GM21737 (cell line): ENCODE measurements around the gene AGR2.
"Not testable (repeated sequence)": the region's sequence is repeated elsewhere in the genome, so short reads cannot be mapped to it uniquely, and the experiment has no call there.

Source experiments
- ATAC-seq: cut with Tn5 transposase; IDR thresholded peaks from one replicate; pipeline ENCODE4 v1.9.1; 2021; ENCODE audit warnings: mild to moderate bottlenecking, moderate library complexity; ENCODE audit not compliant: unreplicated experiment

Gene AGR2

DNA sequence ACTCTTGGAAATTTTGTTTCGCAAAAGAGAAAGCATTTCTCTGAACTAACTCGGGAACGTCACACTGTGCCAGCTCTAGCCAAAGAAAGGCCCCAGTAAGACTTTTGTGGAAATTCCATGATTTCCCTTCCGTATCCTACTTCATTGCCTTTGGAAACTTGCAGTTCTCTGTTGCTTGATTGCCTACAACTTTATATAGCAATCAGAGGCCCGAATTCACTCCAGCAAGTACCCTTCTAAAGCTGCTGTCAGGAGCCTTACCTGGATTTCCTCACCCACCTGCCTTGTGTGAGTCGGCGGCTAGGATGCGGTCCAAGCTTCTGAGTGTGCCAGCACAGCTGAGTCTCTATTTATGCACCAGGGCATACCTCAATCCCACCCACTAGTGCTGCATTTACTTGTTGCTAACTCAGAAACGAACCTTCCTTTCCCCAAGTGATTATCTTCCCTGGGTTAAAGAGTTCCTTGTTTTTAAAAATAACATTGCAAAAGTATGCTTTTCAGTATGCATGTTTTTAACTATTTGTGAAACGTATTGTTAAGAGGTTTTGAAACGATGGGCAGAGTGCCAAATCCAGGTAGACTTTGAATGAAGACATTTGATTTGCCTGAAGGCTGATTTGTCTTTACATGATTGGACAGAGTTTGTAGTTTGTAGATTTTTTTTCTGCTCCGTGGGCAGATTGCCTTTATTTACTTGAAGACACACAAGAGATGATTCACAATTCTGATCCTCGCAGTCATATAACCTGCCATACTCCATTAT is at the start of gene AGR2:
TSS of gene AGR2 (minus strand) at position 326 of the 766 bp plus-strand sequence. CDS start 3,203 bp downstream, outside the sequence.
- no peak for ATAC-seq

DNA sequence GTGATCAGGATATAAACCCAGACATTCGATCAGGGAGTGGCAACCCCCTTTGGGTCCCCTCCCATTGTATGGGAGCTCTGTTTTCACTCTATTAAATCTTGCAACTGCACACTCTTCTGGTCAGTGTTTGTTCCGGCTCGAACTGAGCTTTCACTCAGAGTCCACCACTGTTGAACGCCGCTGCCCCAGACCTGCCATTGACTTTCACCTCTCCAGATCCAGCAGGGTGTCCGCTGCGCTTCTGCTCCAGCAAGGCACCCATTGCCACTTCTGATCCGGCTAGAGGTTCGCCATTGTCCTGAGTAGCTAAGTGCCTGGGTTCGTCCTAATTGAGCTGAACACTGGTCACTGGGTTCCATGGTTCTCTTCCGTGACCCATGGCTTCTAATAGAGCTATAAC is 48.4 kb upstream of the AGR2 start:
- ATAC-seq, result not testable (repeated sequence)

DNA sequence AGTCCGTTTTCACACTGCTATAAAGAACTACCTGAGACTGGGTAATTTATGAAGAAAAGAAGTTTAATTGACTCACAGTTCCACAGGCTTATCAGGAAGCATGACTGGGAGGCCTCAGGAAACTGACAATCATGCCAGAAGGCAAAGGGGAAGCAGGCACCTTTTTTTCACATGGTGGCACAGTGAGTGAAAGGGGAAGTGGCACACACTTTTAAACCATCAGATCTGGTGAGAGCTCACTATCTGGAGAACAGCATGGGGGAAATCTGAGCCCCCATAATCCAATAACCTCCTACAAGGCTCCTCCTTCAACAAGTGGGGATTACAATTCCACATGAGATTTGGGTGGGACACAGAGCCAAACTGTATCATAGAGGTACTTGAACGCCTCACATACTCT is 47.0 kb upstream of the AGR2 start:
- ATAC-seq, result no peak

DNA sequence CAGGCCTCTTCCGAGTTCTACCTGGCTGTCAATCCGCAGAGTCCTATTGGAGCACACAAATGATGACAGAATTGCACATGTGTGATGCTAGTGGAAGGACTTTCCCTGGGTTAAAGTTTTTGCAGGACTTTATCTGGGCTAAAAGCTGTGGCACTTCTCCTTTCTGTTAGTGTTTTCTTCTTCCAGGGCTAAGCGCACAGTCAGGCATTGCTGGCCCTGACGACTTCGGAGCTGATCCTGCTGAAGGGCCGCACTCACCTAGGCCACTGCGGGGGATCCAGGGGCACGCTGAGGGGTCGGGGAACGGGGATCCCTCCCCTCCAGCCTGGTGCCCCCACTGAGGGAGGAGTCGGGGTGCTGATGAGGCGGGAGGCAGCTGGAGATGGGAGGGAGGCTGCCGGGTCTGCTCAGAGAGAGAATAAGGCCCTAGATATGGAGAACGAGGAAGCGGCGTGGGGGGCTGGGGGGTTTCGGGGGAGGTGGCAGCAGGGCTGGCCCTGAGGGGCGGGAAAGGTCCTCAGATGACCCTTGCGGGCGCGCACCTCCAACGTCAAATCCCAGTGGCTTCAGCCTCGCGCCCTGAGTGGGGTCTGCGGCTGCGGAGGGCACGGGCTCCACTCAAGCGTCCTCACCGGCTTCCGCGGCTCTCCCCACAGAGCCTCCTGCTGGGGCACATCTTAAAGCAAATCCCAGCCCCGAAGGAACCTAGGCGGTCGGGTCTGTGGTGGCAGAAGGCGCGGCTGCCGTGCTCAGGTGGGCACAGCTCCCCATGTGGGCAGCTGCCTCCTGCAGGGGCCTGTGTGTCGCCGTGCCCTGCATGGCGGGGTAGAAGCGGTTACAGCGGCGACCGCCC is 46.0 kb upstream of the AGR2 start:
- no peak for ATAC-seq

DNA sequence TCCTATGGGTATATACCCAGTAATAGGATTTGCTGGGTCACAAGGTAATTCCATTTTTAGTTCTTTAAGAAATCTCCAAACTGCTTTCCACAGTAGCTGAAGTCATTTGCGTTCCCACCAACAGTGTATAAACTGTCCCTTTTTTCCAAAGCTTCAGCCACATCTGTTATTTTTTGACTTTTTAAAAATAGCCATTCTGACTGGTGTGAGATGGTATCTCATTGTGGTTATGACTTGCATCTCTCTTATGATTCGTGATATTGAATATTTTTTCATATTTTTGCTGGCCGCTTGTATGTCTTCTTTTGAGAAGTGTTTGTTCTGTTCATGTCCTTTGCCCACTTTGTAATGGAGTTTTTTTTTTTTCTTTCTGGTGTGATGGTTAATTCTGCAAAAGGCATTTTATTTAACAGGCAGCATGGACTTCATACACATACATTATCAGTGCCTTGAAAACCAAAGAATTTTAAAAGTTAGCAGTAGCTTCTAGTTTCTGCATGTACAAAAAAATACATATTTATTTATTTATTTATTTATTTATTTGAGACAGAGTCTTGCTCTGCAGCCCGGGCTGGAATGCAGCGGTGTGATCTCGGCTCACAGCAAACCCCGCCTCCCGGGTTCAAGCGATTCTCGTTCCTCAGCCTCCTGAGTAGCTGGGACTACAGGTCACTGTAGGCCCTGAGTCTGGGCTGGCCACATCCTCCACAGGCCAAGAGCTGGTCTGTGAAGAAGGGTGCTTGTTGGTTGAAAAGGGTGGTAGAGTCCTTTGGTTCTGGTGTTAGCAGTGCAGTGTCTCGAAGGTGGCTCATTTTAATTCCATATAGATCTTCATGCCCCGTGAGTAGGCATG is 44.7 kb upstream of the AGR2 start:
- no peak for ATAC-seq

DNA sequence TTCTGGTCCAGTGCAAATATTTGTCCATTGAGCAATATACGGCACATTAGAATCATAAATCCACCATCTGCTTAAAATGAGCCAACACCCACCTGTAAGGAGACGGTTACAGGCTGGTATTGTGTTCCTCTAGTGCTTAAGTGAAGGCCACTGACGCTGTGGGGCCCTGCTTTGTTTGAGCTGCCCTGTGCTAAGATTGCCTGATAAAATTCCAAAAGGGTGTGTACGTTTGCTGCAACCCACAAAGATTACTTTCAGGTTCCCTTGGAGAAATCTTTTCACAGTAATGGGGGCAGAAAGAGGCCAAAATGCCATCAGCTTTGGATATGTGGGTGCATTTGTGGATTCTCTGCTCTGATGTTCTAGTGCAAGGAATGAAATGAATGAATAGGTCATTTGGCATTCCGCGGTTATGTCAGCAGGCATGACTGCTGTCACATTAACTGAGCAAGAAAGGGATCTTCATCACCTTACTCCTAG is 42.6 kb upstream of the AGR2 start:
- no peak for ATAC-seq

DNA sequence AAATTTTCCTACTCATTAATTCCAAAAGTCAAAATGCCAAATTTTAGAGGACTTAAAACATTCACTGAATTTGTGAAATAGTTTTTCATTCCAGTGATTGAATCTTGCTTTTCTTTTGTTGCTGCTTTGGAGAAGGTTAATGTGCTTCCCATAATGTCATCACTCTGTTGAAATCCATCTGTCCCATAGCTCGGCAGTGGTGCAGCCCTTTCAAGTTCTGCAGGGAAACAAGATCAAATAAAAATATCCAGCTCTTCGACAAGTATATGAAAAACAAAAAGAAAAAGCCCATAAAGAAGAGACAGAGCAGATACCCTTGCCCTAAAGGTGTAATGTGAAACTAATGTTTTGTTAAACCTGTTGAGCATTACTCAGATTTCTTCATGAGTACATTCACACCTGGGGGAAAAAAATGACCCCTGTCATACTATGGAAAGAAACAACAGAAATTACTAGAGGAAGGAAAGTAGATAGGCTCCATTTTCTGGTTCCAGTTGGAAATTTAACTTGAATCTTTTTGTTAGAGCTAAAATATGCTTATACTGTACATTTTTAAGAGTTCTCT is 41.9 kb upstream of the AGR2 start:
- no peak for ATAC-seq

DNA sequence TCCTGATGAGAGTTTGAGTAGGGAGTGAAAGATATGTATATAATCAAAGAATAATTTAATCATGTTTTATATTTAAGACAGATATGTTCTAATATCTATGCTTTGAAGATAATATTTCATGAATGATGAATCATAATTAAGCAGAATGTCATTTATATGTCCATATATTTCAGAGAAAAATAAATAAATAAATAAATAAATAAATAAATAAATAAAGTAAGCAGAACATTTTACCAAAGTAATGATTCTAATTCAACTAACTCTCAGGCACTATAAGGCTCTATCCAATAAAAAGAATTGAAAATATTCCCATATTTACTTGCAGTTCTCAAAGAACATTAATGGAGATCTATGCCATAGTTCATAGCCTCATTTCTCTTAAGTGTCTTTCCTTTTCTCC is 40.9 kb upstream of the AGR2 start:
- no peak for ATAC-seq

DNA sequence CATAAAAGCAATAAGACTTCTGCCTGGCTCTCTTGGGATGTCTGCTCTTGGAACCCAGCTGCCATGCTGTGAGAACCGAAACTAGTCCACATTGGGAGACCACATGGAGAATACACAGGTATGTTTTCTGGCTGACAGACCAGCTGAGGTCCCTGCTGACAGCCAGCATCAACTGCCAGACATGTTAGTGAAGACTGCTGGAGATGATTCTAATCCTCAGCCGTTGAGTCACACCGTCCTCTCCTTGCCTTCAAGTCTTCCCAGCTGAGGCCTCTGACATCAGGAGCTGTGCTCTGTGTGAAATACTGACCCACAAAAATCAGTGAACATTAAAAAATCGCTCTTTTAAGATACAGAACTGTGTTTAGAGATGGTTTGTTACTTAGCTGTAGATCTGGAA is 36.9 kb upstream of the AGR2 start:
- no peak for ATAC-seq

DNA sequence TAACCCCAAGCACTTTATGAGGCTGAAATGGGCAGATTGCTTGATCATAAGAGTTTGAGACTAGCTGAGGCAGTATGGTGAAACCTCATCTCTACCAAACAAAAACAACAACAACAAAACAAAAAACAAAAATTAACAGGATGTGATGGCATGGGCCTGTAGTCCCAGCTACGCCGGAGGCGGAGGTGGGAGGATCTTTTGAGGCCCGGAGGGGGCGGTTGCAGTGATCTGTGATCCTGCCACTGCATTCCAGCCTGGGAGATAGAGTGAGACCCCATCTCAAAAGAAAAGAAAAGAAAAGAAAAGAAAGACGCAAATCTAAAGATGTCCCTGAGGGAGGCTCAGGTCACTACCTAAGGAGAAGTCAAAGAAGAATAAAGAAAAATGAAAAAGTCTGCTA is 35.3 kb upstream of the AGR2 start:
- no peak for ATAC-seq

DNA sequence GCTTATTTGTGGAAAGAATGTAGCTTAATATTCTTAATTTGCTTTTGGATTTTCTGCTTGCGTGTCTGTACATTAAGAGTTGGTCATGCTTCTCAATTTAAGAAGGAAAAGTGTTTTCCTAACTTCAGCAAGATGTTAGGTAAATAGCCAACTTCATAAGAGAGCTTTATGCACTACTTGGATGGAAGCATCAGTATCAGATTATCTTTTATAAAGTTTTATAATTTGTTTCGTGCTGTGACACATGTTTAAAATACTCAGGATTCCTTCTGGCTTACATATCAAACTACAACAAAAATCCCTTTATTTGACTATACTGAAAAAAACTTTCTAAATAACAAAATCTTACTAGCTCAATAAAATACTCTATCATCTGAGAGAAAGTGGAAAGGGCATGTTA is 34.8 kb upstream of the AGR2 start:
- no peak for ATAC-seq

DNA sequence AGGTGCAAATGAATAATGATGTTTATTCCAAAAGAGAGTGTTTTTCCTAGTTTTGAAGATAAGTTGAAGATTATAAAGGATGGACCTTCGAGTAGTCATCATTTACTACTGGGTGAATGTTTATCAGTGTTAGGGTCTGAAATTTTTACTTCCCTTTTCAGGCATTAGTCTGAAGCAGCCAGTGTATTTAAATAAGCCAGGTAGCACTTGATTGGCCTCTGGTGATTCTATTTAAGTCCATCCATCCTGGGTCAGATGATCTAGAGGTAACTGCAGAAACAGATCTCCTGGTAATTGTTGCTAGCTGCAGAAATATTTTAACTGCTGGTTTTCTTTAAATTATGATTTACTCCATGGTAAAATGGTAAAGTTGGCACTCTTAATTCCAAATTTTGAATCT is 34.1 kb upstream of the AGR2 start:
- ATAC-seq, result no peak

DNA sequence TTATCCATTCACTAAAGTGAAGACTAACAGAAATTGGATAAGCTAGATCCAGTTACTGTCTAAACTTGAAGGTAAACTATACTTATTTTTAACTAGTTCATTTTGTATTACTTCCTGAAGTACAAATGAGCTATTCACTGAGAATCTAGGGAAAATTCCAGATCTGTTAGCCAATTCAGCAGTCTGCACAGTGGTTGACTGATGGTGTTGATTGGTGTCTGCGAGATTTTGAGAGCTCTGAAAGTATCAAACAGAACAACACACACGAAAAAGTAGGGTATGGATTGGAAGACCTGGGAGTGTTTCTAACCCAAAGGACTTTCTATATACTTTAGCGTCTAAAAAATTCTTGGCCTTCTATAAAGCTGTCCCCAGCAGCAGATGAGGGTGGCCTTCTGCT is 33.6 kb upstream of the AGR2 start:
- ATAC-seq, result no peak

DNA sequence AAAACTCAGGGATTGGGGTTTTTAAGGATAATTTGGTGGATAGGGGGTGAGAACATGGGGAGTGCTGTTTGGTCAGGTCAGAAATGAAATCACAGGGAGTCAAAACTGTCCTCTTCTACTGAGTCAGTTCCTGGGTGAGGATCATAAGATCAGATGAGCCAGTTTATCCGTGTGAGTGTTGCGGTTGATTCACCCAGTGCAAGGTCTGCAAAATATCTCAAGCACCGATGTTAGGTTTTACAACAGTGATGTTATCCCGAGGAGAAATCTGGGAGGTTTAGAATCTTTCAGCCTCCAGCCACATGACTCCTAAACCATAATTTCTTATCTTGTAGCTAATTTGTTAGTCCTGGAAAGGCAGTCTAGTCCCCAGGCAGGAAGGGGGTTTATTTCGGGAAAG is 31.7 kb upstream of the AGR2 start:
- no peak for ATAC-seq

DNA sequence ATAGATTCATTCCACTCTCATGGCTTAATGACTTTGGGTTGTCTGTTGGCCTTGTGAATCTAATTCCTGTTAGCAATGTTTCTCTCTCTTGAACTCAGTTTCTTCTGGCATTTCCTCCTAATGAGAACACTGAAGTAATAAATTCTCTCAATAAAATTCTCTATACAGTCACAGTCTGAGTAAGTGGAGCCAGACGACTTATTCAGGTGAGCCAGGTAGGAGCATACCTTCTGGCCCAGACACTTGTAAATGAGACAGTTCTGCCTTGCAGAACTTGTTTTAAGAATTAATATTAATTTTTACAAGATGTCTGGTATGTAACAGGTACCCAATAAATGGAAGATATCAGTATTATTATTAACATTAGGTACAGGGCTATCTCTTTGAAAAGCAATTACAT is 28.6 kb upstream of the AGR2 start:
- no peak for ATAC-seq

DNA sequence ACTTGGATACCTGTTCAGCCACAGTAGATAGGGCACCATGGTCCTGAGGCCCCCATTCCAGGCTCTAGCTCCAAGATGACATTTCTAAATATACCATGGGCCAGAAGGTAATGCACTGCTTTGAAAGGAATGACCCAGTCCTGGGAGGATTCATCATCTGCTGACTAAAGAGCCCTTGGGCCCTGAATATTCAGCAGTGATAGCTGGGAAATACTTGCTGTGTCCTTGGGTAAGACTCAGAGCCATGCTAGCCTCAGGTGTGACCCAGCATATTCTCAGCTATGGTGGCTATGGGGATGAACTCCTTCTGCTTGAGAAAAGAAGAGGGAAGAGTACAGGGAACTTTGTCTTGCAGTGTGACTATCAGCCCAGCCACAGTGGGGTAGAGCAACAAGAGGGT is 21.3 kb upstream of the AGR2 start:
- no peak for ATAC-seq

DNA sequence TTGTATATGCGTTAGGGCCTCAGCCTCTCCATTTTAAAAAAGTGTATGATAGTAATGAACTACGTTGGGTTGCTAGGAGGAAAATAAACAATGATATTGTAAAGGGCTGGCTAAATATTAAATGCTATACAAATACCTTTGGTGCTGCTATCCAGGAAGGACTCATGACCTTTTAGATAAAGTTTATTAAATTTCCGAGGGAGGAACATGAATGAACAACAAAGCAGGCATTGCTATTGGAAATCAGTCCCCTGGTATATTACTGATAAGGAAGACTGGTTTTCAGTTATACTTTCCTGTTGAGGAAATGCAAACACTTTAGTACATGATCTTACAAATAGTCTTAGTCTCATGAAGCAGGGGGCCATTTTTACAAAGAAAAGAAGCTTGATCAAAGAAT is 17.2 kb upstream of the AGR2 start:
- no peak for ATAC-seq

DNA sequence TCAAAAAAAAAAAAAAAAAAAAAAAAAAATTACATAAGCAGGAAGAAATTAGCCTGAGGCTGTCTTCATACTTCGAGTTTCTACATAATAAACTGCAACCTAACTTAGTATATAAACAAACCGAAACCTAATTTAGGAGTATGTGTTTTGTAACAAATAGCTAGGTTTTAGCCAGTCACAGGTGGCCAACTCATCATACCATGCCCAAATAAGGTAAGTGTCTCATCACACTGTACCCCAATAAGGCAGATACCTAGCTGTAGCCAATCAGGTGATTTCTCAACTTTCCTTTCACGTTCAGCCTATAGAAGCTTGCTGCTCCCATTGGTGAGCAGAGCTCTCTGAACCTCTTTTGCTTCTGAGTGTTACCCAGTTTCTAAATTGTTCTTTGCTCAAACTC is 13.9 kb upstream of the AGR2 start:
- no peak for ATAC-seq

DNA sequence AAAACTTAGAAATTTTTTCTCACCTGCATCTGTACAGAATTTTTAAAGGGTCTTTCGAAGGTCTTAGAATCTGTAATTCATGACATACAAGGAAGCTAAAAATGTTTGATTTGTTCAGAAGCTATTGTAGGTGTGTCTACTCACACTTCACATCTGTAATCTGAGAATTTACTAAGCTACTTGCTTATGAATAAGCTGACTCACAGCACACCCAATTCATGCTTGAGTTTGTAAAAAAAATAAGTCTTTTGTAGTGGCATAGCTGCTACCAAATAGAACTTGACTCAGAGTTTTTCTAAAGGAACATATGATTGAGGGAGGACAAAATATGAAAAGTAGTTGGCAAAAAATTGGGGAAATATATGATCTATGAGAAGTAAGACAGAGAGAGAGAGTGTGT is 12.7 kb upstream of the AGR2 start:
- no peak for ATAC-seq

DNA sequence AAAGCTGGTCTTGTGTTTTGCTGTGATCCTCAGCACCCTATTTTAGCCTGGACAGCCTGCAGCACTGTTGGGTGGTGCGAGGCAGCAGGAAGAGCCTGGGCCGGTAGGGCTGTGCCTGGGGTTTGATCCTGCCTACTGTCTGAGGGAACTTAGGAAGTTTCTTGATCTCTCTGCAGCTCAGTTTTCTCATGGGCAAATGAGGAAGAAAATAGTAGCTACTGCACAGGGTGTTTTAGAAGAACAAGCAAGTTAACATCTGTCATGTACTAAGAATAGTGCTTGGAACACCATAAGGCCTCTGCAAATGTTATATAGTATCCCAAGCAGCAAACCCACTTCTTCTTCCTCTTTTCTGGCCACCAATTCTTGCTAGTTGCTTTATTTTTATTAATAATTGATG is 12.0 kb upstream of the AGR2 start:
- no peak for ATAC-seq

DNA sequence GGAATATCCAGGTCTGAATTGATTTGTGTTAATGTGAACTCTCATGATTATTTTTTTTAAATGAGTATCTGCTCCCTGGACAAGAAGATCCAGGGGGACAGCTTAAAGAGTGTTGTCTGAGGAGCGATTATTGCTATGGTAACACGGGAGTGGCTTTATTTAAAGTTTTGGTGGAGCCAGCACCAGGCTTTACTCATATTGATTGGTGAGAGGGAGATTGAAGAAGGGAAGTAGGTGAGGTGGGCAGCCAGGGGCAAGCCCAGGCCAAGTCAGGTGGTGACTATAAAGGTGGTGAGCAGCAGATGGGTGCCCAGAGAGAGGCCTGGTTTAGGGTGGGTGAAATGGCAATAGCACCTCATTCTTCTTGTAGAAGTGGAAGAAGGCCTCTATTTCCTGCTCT is 10.2 kb upstream of the AGR2 start:
- ATAC-seq, result no peak
